HepG2 (cell line): ENCODE data around the gene CTRL.

Experiments
- MAZ ChIP-seq, 2 experiments: sonication (generic) in 1 of 2; formaldehyde crosslinking in 1 of 2; IDR thresholded peaks; 2 replicates each; pipeline versions ENCODE4 v1.5.0 to v1.6.1; 2012 to 2020; ENCODE audit warnings: low read depth in 2 of 2, mild to moderate bottlenecking in 2 of 2, borderline replicate concordance in 1 of 2, improper control_type of control experiment in 1 of 2, low read length in 1 of 2, missing genetic modification reagents in 1 of 2, moderate library complexity in 1 of 2
- MTA3 ChIP-seq: sonication (generic); formaldehyde crosslinking; IDR thresholded peaks from 2 replicates; pipeline ENCODE4 v1.4.0; 2020; ENCODE audit warnings: missing genetic modification reagents
- ZFP36 ChIP-seq: fragments of 150-350 bp; IDR thresholded peaks from 2 replicates; pipeline ENCODE4 v1.6.1; 2018; ENCODE audit warnings: borderline replicate concordance, low read length, low read depth; ENCODE audit not compliant: partially characterized antibody
- ZNF615 ChIP-seq: sonication (generic); formaldehyde crosslinking; IDR thresholded peaks from 2 replicates; pipeline ENCODE4 v1.5.0; 2020; ENCODE audit warnings: mild to moderate bottlenecking, missing genetic modification reagents, borderline replicate concordance

DNA sequence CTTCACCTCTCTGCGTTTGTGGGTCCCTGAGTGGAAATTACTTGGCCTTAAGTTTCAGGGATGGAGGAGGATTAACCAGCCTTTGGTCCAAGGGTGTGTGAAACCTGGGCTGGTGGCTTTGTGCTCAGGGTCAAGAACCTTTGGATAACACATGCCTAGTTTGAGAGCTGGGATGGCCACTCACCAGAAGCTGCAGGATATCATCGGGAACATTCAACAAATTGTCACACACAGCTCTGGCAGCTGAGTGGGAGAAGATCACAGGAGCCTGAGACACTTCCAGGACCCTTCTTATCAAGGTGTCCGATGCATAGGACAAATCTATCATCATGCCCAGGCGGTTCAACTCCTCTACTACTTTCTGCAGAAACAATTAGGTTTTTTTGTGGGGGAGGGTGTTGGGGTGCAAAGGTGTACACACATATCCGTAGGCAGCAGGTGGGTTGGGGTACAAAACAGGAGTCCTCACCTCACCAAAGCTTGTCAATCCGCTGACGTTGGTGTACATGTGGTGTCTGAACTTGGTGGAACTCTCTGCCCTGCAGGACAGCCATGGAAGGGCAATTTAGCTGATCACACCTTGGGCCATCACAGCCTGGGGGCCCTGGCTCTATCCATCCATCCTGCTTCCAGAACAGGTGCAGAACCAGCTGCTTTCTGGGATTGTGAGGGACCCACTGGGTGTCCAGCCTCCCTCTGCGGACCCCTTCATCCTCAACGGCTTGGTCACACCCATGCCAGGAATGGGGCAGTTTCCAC, 46.0 kb upstream of the CTRL start:
- TF ChIP-seq ZFP36 (no peak), MAZ (IDR thresholded peaks at IDR 0.05; ENCODE audit: borderline replicate concordance, low read depth, low read length) (no peak), MAZ (CRISPR knock-in tag; IDR thresholded peaks at IDR 0.05; ENCODE audit: low read depth) (no peak), ZNF615 (no peak), MTA3 (CRISPR knock-in tag) (no peak)
